Loucy (cell line): ENCODE data around the gene NPTXR.

Experiments
- H2AFZ ChIP-seq: fragments of 200-600 bp; sonication (generic); 2 replicates; pipeline ENCODE4 v1.6.0; 2016; ENCODE audit warnings: antibody characterized with exemption, mild to moderate bottlenecking, low read length, moderate library complexity
- H3F3A ChIP-seq: fragments of 200-600 bp; 2 replicates; pipeline ENCODE4 v1.6.0; 2016; ENCODE audit warnings: antibody characterized with exemption, low read depth, mild to moderate bottlenecking
- H3K27me3 ChIP-seq: fragments of 200-600 bp; sonication (generic); 2 replicates; pipeline ENCODE4 v1.6.1; 2014; ENCODE audit warnings: low read length, mild to moderate bottlenecking; ENCODE audit not compliant: insufficient read depth, poor library complexity, severe bottlenecking
- H3K36me3 ChIP-seq: fragments of 200-600 bp; sonication (generic); 2 replicates; pipeline ENCODE4 v1.6.1; 2016; ENCODE audit warnings: low read length; ENCODE audit not compliant: insufficient read depth
- H3K4me1 ChIP-seq: fragments of 200-600 bp; sonication (generic); 2 replicates; pipeline ENCODE4 v1.5.1; 2014; ENCODE audit warnings: low read length, mild to moderate bottlenecking; ENCODE audit not compliant: insufficient read depth, poor library complexity, severe bottlenecking
- H3K4me2 ChIP-seq: fragments of 200-600 bp; sonication (generic); 2 replicates; pipeline ENCODE4 v1.6.0; 2014; ENCODE audit warnings: antibody characterized with exemption, low read length, low read depth, mild to moderate bottlenecking; ENCODE audit not compliant: poor library complexity, severe bottlenecking
- H3K4me3 ChIP-seq: fragments of 200-600 bp; sonication (generic); 2 replicates; pipeline ENCODE4 v1.5.1; 2014; ENCODE audit warnings: low read length, mild to moderate bottlenecking, mixed read lengths; ENCODE audit not compliant: poor library complexity, severe bottlenecking
- H3K79me2 ChIP-seq: fragments of 200-600 bp; sonication (generic); 2 replicates; pipeline ENCODE4 v1.6.1; 2014; ENCODE audit warnings: low read length; ENCODE audit not compliant: insufficient read depth
- H3K9ac ChIP-seq: fragments of 200-600 bp; sonication (generic); 2 replicates; pipeline ENCODE4 v1.6.0; 2014; ENCODE audit warnings: mild to moderate bottlenecking, low read depth, low read length, moderate library complexity; ENCODE audit not compliant: poor library complexity, severe bottlenecking
- H3K9me2 ChIP-seq: fragments of 200-600 bp; sonication (generic); replicated peaks from 2 replicates; pipeline ENCODE4 v1.6.1; 2016; ENCODE audit warnings: low read depth, low read length, mixed read lengths
- H3K9me3 ChIP-seq: fragments of 200-600 bp; sonication (generic); 2 replicates; pipeline ENCODE4 v1.6.1; 2014; ENCODE audit warnings: mild to moderate bottlenecking, antibody characterized with exemption, low read length, low read depth; ENCODE audit not compliant: insufficient read depth
- H4K20me1 ChIP-seq: fragments of 200-600 bp; sonication (generic); 2 replicates; pipeline ENCODE4 v1.6.0; 2014; ENCODE audit warnings: antibody characterized with exemption, low read length, mild to moderate bottlenecking; ENCODE audit not compliant: insufficient read depth, poor library complexity, severe bottlenecking
- EZH2phosphoT487 ChIP-seq: fragments of 200-600 bp; IDR thresholded peaks from 2 replicates; pipeline ENCODE4 v1.6.1; 2018; ENCODE audit warnings: antibody characterized with exemption, mild to moderate bottlenecking, moderate library complexity, borderline replicate concordance
- TF ChIP-seq, protein P1 (sequence below): fragments of 200-600 bp; sonication (generic); conservative IDR thresholded peaks from 2 replicates; pipeline ENCODE4 v1.5.1; 2014; ENCODE audit warnings: mild to moderate bottlenecking, antibody characterized with exemption, low read length

The NPTXR gene

DNA sequence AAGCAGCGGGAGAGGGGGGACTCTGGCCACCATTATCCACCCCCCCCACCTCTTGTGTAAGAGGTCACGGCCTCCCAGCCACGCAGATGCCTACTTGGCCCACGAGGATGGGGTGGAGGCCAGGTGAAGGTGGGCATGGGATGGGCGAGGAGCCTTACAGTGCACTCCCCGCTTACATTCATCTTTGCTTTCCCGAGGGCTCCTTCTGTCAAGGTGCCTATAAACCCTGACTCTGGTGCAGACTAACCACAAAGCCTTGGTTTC is 13.1 kb downstream of the NPTXR start:
- no peaks in the 10 kb centered on the region for H3K79me2 ChIP-seq
- H3K4me1 ChIP-seq, result no peaks in the 10 kb centered on the region
- no peaks in the 10 kb centered on the region for H3K27me3 ChIP-seq
- no peaks in the 10 kb centered on the region for H3K9me3 ChIP-seq
- H3K36me3 ChIP-seq, result no peaks in the 10 kb centered on the region
- no peaks in the 10 kb centered on the region for H3F3A ChIP-seq
- H3K4me2 ChIP-seq, result no peak overlapping the region
- TF ChIP-seq, protein P1, sequence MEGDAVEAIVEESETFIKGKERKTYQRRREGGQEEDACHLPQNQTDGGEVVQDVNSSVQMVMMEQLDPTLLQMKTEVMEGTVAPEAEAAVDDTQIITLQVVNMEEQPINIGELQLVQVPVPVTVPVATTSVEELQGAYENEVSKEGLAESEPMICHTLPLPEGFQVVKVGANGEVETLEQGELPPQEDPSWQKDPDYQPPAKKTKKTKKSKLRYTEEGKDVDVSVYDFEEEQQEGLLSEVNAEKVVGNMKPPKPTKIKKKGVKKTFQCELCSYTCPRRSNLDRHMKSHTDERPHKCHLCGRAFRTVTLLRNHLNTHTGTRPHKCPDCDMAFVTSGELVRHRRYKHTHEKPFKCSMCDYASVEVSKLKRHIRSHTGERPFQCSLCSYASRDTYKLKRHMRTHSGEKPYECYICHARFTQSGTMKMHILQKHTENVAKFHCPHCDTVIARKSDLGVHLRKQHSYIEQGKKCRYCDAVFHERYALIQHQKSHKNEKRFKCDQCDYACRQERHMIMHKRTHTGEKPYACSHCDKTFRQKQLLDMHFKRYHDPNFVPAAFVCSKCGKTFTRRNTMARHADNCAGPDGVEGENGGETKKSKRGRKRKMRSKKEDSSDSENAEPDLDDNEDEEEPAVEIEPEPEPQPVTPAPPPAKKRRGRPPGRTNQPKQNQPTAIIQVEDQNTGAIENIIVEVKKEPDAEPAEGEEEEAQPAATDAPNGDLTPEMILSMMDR, result no peak
- no peak for TF ChIP-seq EZH2phosphoT487
- H3K4me3 ChIP-seq, result no peak overlapping the region
- H2AFZ ChIP-seq, result no peak overlapping the region
- H3K9ac ChIP-seq, result no peak overlapping the region
- H3K9me2 ChIP-seq, result no peaks in the 10 kb centered on the region
- no peaks in the 10 kb centered on the region for H4K20me1 ChIP-seq

DNA sequence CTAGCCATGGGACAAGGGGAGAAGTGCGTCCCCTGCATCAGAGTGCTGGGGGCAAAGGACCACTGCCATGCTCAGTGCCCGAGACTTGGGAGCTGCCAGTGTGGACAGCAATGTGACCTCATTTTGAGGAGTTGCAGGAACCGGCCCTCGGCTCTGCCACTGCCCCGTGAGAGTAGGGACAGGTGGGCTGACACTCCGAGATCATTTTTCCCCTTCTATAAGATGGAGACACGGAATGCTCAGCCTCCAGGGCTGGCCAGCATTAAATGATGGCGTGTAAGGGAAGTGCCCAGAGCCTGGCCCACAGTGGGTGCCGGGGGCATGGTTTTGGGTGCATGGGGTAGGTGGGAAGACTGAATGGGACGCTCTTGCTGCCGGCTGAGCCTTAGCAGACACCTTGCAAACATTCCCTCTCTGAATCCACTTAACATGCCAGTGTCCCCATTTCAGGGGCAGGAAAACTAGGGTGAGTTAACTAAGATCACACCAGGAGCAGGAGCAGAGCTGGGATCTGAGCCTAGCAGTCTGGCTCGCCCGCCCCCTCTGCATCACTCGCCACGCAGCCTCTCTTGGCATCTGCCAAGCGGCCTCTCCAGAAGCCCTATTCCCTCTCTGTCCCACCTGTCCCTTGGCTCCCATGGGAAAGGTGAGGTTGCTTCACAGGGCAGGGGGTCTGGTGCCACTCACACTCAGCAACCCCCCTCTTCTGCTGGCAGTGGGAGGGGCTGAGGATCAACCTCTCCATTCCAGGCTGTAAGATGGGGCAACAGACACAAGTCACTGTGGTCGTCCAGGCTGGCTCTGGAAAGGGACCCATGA is 13.6 kb downstream of the NPTXR start:
- no peaks in the 10 kb centered on the region for H3K27me3 ChIP-seq

DNA sequence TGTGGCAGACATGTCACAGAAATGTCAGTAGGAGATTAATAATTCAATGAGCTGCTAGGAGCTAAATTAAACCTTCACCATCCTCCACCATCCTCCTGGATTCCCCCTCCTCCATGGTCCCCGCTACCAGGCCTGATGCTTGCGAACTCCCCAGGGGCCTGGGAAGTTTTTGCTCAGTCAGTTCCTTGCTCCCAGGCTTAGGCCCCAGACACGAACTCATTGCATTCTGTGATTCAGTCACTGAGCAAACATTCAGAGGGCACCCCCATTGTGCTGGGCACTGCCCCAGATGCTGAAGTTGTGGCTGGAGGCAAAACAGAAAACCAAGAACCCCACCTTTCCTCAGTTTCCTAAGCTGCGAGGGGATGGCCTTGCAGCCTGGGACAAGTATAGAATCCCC is 14.3 kb downstream of the NPTXR start:
- no peak overlapping the region for H3K4me2 ChIP-seq
- H2AFZ ChIP-seq, result no peak overlapping the region
- no peaks in the 10 kb centered on the region for H3F3A ChIP-seq
- H3K9me2 ChIP-seq, result no peaks in the 10 kb centered on the region
- no peaks in the 10 kb centered on the region for H3K79me2 ChIP-seq
- no peaks in the 10 kb centered on the region for H3K4me1 ChIP-seq
- no peak overlapping the region for H3K4me3 ChIP-seq
- H3K36me3 ChIP-seq, result no peaks in the 10 kb centered on the region
- no peaks in the 10 kb centered on the region for H3K27me3 ChIP-seq
- H3K9me3 ChIP-seq, result no peaks in the 10 kb centered on the region
- no peak overlapping the region for H3K9ac ChIP-seq
- TF ChIP-seq EZH2phosphoT487, result no peak
- TF ChIP-seq, protein P1, result no peak
- H4K20me1 ChIP-seq, result no peaks in the 10 kb centered on the region

More for the DNA sequence above, 13.6 kb downstream of the NPTXR start:
- Histone ChIP-seq H3K9me3 (no peaks in the 10 kb centered on the region), H3K4me1 (no peaks in the 10 kb centered on the region), H3K4me2 (no peak overlapping the region), H3K4me3 (no peak overlapping the region), H3K79me2 (no peaks in the 10 kb centered on the region), H3K9ac (no peak overlapping the region), H2AFZ (no peak overlapping the region), H3K9me2 (no peaks in the 10 kb centered on the region), H3F3A (no peaks in the 10 kb centered on the region), H4K20me1 (no peaks in the 10 kb centered on the region), H3K36me3 (no peaks in the 10 kb centered on the region)
- TF ChIP-seq, protein P1, result no peak
